ENCODE measurements around the gene S100A16. TPM values are rescaled to one million over a fixed set of nuclear protein-coding genes. Genes with fewer than 3 reads are reported as not detected.
A peak's percentile ranks its signal among the peaks of the same experiment; 100 is the strongest.

The S100A16 gene
- total RNA-seq, 1 experiment from 2014 or later = 14.6 TPM

DNA sequence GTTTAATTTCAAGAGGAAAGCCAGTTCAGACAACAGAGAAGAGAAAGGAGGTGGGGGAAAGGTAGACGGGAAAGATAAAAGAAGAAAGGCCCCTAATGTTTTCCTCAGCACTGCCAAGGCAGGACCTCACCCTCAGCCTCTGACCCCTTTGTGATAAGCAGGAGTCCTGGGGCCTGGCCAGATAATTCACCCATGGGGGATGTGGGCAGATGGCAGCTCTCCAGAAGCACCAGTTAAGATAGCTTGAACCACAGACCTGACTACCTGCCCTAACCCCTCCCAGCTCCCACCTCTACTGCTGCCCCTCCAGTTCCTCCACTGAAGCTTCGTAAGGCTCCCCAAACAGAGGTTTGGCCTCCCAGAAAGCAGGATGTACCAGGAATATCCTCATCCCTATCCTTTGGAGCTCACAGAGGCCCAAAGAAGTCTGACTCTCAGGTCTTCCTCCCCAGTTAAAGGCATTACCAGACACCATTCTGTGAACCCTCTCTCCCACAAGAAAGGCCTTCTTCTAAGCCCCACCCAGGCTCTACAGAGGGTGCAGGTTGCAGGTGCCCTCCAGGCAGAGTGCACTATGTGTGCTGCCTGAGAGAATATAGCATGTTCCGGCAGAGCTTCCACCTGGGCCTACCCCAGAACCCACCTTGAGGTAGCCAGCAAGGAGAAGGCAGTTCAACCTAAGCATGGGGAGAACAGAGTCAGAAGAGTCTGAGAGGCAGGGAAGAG lies 36.4 kb upstream of the S100A16 start:
- POLR2A ChIA-PET = interaction anchor here (0.8 to 3.4 kb wide), 4 partner anchors 9 to 21 kb away, joined by 3 to 14 read pairs (median 4); partner anchors contain the start of genes CHTOP, S100A1, S100A13 and SNAPIN
- TF ChIP-seq NR3C1 (CRISPR knock-in tag; conservative IDR thresholded peaks at IDR 0.05; ENCODE audit: low read depth) (no peak), JAZF1 (CRISPR knock-in tag; IDR thresholded peaks at IDR 0.05) (no peak), ATF1 (CRISPR knock-in tag; IDR thresholded peaks at IDR 0.05) (no peak)
- TF ChIP-seq, protein P1, sequence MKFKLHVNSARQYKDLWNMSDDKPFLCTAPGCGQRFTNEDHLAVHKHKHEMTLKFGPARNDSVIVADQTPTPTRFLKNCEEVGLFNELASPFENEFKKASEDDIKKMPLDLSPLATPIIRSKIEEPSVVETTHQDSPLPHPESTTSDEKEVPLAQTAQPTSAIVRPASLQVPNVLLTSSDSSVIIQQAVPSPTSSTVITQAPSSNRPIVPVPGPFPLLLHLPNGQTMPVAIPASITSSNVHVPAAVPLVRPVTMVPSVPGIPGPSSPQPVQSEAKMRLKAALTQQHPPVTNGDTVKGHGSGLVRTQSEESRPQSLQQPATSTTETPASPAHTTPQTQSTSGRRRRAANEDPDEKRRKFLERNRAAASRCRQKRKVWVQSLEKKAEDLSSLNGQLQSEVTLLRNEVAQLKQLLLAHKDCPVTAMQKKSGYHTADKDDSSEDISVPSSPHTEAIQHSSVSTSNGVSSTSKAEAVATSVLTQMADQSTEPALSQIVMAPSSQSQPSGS (CRISPR knock-in tag; IDR thresholded peaks at IDR 0.05; ENCODE audit: borderline replicate concordance, low read depth) = no peak
- TF ChIP-seq, protein P2, sequence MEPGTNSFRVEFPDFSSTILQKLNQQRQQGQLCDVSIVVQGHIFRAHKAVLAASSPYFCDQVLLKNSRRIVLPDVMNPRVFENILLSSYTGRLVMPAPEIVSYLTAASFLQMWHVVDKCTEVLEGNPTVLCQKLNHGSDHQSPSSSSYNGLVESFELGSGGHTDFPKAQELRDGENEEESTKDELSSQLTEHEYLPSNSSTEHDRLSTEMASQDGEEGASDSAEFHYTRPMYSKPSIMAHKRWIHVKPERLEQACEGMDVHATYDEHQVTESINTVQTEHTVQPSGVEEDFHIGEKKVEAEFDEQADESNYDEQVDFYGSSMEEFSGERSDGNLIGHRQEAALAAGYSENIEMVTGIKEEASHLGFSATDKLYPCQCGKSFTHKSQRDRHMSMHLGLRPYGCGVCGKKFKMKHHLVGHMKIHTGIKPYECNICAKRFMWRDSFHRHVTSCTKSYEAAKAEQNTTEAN (CRISPR knock-in tag; IDR thresholded peaks at IDR 0.05) = no peak
- TF ChIP-seq, protein P3, sequence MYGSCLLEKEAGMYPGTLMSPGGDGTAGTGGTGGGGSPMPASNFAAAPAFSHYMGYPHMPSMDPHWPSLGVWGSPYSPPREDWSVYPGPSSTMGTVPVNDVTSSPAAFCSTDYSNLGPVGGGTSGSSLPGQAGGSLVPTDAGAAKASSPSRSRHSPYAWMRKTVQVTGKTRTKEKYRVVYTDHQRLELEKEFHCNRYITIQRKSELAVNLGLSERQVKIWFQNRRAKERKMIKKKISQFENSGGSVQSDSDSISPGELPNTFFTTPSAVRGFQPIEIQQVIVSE (CRISPR knock-in tag; IDR thresholded peaks at IDR 0.05; ENCODE audit: borderline replicate concordance) = no peak
- peaks cover 2% of the 10 kb centered on the region; the same call in 1 of the 2 replicates for H3K27me3 Mint-ChIP-seq (ENCODE audit: low read depth)
- peaks cover 17% of the 10 kb centered on the region for H3K36me3 Mint-ChIP-seq
- H3K4me3 Mint-ChIP-seq = no peak overlapping the region
- H3K9me3 Mint-ChIP-seq = no peaks in the 10 kb centered on the region
- CTCF ChIA-PET = interaction anchor here (0.5 to 1.7 kb wide), 6 partner anchors 22 to 139 kb away, joined by 3 to 6 read pairs (median 4); partner anchors contain the start of gene S100A13
- DNase-seq (ENCODE audit: low spot score) = no peak
- ATAC-seq = no peak
- no peak overlapping the region for H3K27ac Mint-ChIP-seq
- peaks cover 8% of the 10 kb centered on the region for H3K4me1 Mint-ChIP-seq

DNA sequence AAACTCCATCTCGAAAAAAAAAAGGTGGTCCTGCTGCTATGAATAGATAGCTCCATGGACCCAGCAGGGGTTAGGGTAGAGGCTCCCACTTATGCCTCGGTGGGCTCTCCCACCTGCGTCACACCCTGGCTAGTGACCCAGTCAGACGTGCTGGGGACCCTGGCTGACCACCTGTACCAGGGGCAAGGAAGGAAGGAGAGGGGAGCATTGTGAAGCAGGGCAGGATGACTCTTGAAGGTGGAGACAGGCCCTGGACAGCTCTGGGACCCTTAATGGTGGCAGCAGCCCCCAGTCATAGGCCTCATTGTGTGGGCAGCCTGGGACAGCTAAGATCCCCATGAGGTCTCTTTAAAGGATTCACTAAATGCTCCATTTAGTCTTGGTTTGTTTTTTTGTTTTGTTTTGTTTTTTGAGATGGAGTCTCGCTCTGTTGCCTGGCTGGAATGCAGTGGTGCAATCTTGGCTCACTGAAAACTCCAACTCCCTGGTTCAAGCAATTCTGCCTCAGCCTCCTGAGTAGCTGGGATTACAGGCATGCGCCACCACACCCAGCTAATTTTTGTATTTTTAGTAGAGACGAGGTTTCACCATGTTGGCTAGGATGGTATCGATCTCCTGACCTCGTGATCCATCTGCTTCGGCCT lies 35.2 kb upstream of the S100A16 start:
- Mint-ChIP-seq H3K27ac (peak overlapping the region; percentile 64; the same call in 1 of the 2 replicates), H3K4me3 (no peak overlapping the region)
- POLR2A ChIA-PET = interaction anchor here (0.8 to 3.4 kb wide), 4 partner anchors 12 to 61 kb away, joined by 4 to 14 read pairs (median 5); partner anchors contain the start of genes CHTOP, S100A1 and S100A13
- no peak for TF ChIP-seq CBFB (CRISPR knock-in tag; IDR thresholded peaks at IDR 0.05; ENCODE audit: low read depth)
- no peak for TF ChIP-seq ELF4 (CRISPR knock-in tag; IDR thresholded peaks at IDR 0.05; ENCODE audit: low read depth)
- TF ChIP-seq EMX1 (CRISPR knock-in tag; IDR thresholded peaks at IDR 0.05) = 0 out of 2 replicates have a peak, but pooled peaks have one; percentile 78
- TF ChIP-seq FOXJ3 (CRISPR knock-in tag; IDR thresholded peaks at IDR 0.05; ENCODE audit: borderline replicate concordance) = no peak
- no peak for TF ChIP-seq CREB1 (CRISPR knock-in tag; IDR thresholded peaks at IDR 0.05)
- TF ChIP-seq ZNF423 (CRISPR knock-in tag; IDR thresholded peaks at IDR 0.05) = no peak
- TF ChIP-seq, protein P4, sequence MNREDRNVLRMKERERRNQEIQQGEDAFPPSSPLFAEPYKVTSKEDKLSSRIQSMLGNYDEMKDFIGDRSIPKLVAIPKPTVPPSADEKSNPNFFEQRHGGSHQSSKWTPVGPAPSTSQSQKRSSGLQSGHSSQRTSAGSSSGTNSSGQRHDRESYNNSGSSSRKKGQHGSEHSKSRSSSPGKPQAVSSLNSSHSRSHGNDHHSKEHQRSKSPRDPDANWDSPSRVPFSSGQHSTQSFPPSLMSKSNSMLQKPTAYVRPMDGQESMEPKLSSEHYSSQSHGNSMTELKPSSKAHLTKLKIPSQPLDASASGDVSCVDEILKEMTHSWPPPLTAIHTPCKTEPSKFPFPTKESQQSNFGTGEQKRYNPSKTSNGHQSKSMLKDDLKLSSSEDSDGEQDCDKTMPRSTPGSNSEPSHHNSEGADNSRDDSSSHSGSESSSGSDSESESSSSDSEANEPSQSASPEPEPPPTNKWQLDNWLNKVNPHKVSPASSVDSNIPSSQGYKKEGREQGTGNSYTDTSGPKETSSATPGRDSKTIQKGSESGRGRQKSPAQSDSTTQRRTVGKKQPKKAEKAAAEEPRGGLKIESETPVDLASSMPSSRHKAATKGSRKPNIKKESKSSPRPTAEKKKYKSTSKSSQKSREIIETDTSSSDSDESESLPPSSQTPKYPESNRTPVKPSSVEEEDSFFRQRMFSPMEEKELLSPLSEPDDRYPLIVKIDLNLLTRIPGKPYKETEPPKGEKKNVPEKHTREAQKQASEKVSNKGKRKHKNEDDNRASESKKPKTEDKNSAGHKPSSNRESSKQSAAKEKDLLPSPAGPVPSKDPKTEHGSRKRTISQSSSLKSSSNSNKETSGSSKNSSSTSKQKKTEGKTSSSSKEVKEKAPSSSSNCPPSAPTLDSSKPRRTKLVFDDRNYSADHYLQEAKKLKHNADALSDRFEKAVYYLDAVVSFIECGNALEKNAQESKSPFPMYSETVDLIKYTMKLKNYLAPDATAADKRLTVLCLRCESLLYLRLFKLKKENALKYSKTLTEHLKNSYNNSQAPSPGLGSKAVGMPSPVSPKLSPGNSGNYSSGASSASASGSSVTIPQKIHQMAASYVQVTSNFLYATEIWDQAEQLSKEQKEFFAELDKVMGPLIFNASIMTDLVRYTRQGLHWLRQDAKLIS (CRISPR knock-in tag; IDR thresholded peaks at IDR 0.05; ENCODE audit: borderline replicate concordance) = no peak
- TF ChIP-seq, protein P5, sequence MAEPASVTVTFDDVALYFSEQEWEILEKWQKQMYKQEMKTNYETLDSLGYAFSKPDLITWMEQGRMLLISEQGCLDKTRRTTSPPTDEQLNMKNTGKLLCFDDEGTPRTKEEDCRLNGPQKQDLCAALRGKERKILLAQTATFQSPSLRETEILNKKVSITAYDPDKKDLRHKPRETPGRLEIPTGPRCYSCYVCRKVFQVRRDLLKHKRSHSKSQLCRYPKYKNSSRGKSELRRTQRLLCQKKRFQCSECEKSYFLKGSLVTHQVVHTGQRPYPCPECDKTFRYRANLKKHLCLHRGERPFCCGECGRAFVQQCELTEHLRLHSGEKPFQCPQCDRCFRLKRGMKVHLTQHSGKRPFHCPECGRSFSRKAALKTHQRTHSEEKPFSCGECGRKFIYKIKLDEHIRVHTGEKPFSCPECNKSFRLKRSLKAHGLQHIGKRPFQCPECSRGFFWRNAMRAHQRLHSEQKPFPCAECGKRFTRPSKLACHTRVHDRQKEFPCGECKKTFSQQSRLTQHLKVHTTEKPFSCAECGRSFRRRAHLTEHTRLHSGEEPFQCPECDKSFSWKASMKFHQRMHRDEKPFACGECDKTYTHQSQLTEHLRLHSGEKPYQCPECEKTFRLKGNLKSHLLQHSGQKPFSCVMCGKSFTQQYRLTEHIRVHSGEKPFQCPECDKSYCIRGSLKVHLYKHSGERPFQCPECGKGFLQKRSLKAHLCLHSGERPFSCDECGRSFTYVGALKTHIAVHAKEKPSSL (CRISPR knock-in tag; conservative IDR thresholded peaks at IDR 0.05) = peak; percentile 58; the same call in 1 of the 2 replicates
- TF ChIP-seq, protein P6, sequence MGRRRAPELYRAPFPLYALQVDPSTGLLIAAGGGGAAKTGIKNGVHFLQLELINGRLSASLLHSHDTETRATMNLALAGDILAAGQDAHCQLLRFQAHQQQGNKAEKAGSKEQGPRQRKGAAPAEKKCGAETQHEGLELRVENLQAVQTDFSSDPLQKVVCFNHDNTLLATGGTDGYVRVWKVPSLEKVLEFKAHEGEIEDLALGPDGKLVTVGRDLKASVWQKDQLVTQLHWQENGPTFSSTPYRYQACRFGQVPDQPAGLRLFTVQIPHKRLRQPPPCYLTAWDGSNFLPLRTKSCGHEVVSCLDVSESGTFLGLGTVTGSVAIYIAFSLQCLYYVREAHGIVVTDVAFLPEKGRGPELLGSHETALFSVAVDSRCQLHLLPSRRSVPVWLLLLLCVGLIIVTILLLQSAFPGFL (CRISPR knock-in tag; IDR thresholded peaks at IDR 0.05; ENCODE audit: borderline replicate concordance) = no peak
- TF ChIP-seq, protein P7, sequence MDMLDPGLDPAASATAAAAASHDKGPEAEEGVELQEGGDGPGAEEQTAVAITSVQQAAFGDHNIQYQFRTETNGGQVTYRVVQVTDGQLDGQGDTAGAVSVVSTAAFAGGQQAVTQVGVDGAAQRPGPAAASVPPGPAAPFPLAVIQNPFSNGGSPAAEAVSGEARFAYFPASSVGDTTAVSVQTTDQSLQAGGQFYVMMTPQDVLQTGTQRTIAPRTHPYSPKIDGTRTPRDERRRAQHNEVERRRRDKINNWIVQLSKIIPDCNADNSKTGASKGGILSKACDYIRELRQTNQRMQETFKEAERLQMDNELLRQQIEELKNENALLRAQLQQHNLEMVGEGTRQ (CRISPR knock-in tag; IDR thresholded peaks at IDR 0.05) = no peak
- TF ChIP-seq, protein P8, sequence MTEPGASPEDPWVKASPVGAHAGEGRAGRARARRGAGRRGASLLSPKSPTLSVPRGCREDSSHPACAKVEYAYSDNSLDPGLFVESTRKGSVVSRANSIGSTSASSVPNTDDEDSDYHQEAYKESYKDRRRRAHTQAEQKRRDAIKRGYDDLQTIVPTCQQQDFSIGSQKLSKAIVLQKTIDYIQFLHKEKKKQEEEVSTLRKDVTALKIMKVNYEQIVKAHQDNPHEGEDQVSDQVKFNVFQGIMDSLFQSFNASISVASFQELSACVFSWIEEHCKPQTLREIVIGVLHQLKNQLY (CRISPR knock-in tag; IDR thresholded peaks at IDR 0.05) = no peak
- no peak for TF ChIP-seq ETV6 (CRISPR knock-in tag; IDR thresholded peaks at IDR 0.05)
- no peak for TF ChIP-seq NFYB (CRISPR knock-in tag; conservative IDR thresholded peaks at IDR 0.05; ENCODE audit: low read depth)

More for the DNA sequence above, 35.2 kb upstream of the S100A16 start:
- DNase-seq (ENCODE audit: low spot score) (no peak), ATAC-seq (no peak; the same call in 1 of the 2 replicates)
- CTCF ChIA-PET = interaction anchor here (0.5 to 2.2 kb wide), 10 partner anchors 14 to 319 kb away, joined by 3 to 12 read pairs (median 4); partner anchors contain the start of genes CHTOP, CREB3L4, S100A13 and S100A6
- Mint-ChIP-seq H3K27me3 (ENCODE audit: low read depth) (no peaks in the 10 kb centered on the region), H3K36me3 (peaks cover 29% of the 10 kb centered on the region), H3K9me3 (no peaks in the 10 kb centered on the region), H3K4me1 (peaks cover 8% of the 10 kb centered on the region)

Measured in WTC11 (cell line).